ENCODE results near the gene DLX2.

DNA sequence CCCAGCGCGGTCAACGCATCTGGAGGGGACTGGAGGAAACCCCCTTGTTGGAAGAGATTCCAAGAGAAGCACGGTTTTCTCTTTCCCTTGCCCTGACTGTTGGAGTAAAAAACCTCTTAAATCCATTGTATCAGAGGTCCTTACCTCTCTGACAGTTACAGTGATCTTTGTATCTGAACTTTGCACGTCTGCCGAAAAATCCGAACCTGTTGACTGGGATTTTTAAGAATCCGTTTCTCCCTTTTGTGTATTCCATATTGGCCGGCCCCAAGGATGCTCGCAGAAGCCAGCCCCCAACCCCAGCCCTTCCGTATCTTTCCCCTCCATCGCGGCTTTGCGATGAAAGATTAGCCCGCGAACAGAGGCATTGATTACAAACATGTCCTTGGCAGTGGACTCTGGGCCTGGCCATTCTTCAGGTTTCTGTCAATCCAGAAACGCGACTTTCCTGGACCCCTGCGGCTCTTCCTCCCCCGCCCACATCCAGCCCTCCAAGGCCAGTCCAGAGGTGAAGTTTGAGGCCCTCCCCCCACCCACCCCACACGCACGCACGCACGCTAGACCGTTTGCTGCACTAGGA lies 22.0 kb downstream of the DLX2 start:
- TF ChIP-seq, protein P1, sequence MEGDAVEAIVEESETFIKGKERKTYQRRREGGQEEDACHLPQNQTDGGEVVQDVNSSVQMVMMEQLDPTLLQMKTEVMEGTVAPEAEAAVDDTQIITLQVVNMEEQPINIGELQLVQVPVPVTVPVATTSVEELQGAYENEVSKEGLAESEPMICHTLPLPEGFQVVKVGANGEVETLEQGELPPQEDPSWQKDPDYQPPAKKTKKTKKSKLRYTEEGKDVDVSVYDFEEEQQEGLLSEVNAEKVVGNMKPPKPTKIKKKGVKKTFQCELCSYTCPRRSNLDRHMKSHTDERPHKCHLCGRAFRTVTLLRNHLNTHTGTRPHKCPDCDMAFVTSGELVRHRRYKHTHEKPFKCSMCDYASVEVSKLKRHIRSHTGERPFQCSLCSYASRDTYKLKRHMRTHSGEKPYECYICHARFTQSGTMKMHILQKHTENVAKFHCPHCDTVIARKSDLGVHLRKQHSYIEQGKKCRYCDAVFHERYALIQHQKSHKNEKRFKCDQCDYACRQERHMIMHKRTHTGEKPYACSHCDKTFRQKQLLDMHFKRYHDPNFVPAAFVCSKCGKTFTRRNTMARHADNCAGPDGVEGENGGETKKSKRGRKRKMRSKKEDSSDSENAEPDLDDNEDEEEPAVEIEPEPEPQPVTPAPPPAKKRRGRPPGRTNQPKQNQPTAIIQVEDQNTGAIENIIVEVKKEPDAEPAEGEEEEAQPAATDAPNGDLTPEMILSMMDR (IDR thresholded peaks at IDR 0.05) = no peak
- no peak for TF ChIP-seq ZFX (IDR thresholded peaks at IDR 0.05; ENCODE audit: borderline replicate concordance)
